Uterus (tissue), 2 donors: ENCODE data around the gene FHDC1.

Experiments used
- CTCF ChIP-seq, 4 experiments: fragments of 200-600 bp in 2 of 4; fragments of 450-650 bp in 2 of 4; sonication (generic) in 2 of 4; IDR thresholded peaks; one replicate each; pipeline ENCODE4 v1.5.1; 2016 to 2019; ENCODE audit warnings: antibody characterized with exemption in 4 of 4, mild to moderate bottlenecking in 2 of 4, moderate library complexity in 1 of 4
- POLR2A ChIP-seq, 2 donors: fragments of 450-650 bp; IDR thresholded peaks; one replicate each; pipeline ENCODE4 v1.6.1; 2016; ENCODE audit warnings: antibody characterized with exemption in 2 of 2, mild to moderate bottlenecking in 1 of 2, moderate library complexity in 1 of 2

GRCh38 chr4:153021276-153021675 is 85.2 kb downstream of the FHDC1 start:
- no peak for TF ChIP-seq CTCF (IDR thresholded peaks at IDR 0.05)
- no peak for TF ChIP-seq POLR2A (IDR thresholded peaks at IDR 0.05)
